SJSA1 (cell line): ENCODE results near the gene MAPK11. TPM values are rescaled to one million over a fixed set of nuclear protein-coding genes. Genes with fewer than 3 reads are reported as not detected.
"Not testable (repeated sequence)": the region's sequence is repeated elsewhere in the genome, so short reads cannot be mapped to it uniquely, and the experiment has no call there.

Experiments
- DNase-seq, 2 experiments: peaks; one replicate each; pipeline ENCODE4 v3.0.0-alpha.2; 2015 to 2020; ENCODE audit warnings: low spot score in 2 of 2, low read depth in 1 of 2
- H3K27ac ChIP-seq: fragments of 250-450 bp; sonication (Bioruptor Pico); 2 replicates; pipeline ENCODE4 v1.5.1; 2020; ENCODE audit warnings: mild to moderate bottlenecking, moderate library complexity
- H3K27me3 ChIP-seq: fragments of 250-450 bp; sonication (Bioruptor Pico); replicated peaks from 2 replicates; pipeline ENCODE4 v1.5.1; 2020; ENCODE audit warnings: mild to moderate bottlenecking, moderate library complexity
- H3K36me3 ChIP-seq: fragments of 250-450 bp; sonication (Bioruptor Pico); 2 replicates; pipeline ENCODE4 v1.5.1; 2020; ENCODE audit warnings: mild to moderate bottlenecking
- H3K4me1 ChIP-seq: fragments of 250-450 bp; sonication (Bioruptor Pico); replicated peaks from 2 replicates; pipeline ENCODE4 v1.6.1; 2021; ENCODE audit warnings: mild to moderate bottlenecking
- H3K4me3 ChIP-seq: fragments of 250-450 bp; sonication (Bioruptor Pico); 2 replicates; pipeline ENCODE4 v1.5.1; 2020; ENCODE audit warnings: mild to moderate bottlenecking
- H3K9me3 ChIP-seq: fragments of 250-450 bp; sonication (Bioruptor Pico); replicated peaks from 2 replicates; pipeline ENCODE4 v1.5.1; 2020; ENCODE audit warnings: mild to moderate bottlenecking
- total RNA-seq: library from RNA; depleted of rRNA; stranded (reverse); fragments of >200 nt; shearing (Covaris generic); gene quantifications from 2 replicates; pipeline ENCODE4 v1.2.3, GENCODE V29; 2014

The MAPK11 gene
- total RNA-seq, 1 experiment from 2014 or later = 2.2 TPM

DNA sequence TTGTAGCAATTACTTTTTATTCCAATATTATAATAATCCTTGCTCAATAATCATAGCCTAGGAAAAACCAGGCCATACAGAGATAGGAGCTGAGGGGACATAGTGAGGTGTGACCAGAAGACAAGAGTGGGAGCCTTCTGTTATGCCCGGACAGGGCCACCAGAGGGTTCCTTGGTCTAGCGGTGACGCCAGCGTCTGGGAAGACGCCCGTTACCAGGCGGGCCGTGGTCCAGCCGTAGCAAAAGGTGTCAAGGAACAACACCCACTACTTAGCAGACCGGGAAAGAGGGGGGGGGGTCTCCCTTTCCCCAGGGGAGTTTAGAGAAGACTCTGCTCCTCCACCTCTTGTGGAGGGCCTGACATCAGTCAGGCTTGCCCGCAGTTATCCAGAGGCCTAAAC, 3.2 kb upstream of the MAPK11 start:
- not testable (repeated sequence) for DNase-seq, H3K4me3 ChIP-seq, H3K9me3 ChIP-seq, H3K27ac ChIP-seq
- Histone ChIP-seq H3K27me3 (peaks cover 26% of the 10 kb centered on the region), H3K36me3 (peaks cover 37% of the 10 kb centered on the region), H3K4me1 (peaks cover 14% of the 10 kb centered on the region)

DNA sequence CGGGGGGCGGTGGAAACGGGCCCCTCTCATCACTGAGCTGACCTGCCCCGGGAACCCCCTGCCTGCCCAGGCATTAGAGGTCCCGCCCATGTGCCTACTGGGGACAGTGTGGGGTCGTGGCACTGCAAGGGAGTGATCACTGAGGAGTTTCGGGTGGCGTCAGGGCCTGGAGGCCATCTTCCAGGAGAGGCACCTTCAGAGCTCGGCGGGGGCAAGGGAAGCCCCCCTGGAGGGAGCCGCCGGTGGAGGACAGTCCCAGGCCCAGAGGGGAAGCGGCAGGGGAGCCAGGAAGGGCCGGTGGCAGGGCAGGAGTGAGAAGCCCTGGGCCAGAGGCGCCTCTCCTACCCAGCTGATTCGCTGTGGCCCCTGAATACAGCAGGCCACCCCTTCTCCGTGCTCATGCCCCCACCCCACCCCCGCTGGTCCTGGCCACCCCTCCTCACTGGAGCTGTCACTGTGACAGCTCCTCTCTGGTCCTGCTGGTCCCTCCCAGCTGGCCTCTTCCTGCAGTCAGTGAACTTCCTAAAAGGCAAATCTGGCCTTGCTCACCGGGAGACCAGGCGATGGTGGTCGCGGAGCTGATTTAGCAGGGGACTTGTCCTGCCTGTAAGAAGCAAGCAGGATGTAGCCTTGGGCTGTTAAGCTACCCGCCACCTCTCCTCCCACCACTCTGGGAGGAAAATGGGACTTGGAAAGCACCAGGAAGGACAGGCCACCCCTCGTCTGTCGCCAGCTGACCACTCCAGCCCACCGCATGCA, 2.0 kb upstream of the MAPK11 start:
- peaks cover 32% of the 10 kb centered on the region for H3K27me3 ChIP-seq
- peaks cover 26% of the 10 kb centered on the region for H3K36me3 ChIP-seq
- H3K4me1 ChIP-seq = peaks cover 14% of the 10 kb centered on the region
- H3K27ac ChIP-seq = no peak overlapping the region
- no peak overlapping the region for H3K4me3 ChIP-seq
- DNase-seq = no peak
- H3K9me3 ChIP-seq = peaks cover 2% of the 10 kb centered on the region; the same call in 1 of the 2 replicates

DNA sequence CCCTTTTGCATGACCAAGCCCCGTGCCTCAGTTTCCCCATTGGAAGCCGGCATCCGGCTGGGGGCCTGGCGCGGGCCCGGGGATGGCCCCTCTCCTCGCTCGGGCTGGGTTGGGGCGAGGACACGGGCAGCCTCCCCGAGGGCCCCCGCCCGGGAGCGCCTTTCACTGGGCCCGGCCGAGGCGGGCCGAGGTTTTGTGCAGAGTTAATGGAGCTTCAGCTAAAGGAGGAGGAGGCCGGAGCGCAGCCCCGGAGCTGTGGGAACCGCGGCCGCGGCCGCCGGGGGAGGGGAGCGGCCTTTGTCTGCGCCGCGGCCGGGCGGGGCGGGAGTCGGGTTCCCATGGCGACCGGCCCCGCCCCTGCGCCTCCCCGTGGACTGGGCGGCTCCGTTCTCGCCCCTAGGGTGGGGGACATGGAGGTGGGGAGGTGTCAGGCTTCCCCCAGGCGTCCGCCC, 1.4 kb upstream of the MAPK11 start:
- peaks cover 14% of the 10 kb centered on the region for H3K4me1 ChIP-seq
- peaks cover 19% of the 10 kb centered on the region for H3K36me3 ChIP-seq
- H3K4me3 ChIP-seq = no peak overlapping the region; the same call in 1 of the 2 replicates
- peaks cover 32% of the 10 kb centered on the region for H3K27me3 ChIP-seq
- peak; percentile 52 to 71 for DNase-seq
- no peak overlapping the region for H3K27ac ChIP-seq
- H3K9me3 ChIP-seq = peaks cover 8% of the 10 kb centered on the region

DNA sequence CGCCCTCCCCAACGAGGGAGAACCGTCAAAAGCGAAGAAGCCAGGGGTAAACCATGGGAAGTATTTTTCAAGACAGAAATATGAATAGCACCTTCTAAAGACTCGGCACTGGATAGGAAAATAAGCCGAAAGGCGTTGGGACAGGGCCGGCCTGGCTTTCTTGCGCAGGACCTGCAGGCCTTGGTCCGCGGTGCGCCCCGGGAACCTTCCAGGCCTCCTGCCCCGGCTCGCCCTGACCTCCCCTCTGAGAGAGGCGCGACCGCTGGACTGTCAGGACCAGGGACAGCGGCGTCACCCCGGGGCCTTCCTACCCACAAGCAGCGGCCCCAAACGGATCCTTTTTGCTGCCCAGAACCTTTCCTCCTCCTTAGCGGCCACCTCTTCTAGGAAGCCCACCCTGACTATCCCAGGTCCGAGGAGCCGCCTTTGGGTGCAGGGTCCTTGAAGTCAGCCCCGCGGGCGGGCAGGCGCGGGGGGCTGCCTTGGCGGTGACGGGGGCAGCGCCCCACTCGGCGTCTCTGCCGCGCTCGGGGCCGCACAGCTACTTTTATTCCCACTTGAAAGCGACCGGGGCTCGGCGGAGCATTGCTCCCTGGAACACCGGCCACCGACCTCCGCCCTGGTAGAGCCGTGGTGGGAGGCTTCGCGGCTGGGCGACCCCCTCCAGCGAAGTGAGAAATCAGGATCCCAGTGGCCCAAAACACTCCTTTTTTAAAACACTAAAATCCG, 650 bp upstream of the MAPK11 start:
- Histone ChIP-seq H3K9me3 (peaks cover 9% of the 10 kb centered on the region), H3K27me3 (peaks cover 32% of the 10 kb centered on the region), H3K36me3 (peaks cover 14% of the 10 kb centered on the region), H3K4me1 (peaks cover 14% of the 10 kb centered on the region), H3K4me3 (peak overlapping the region; percentile 33), H3K27ac (no peak overlapping the region)
- DNase-seq = peak; percentile 67 to 77

DNA sequence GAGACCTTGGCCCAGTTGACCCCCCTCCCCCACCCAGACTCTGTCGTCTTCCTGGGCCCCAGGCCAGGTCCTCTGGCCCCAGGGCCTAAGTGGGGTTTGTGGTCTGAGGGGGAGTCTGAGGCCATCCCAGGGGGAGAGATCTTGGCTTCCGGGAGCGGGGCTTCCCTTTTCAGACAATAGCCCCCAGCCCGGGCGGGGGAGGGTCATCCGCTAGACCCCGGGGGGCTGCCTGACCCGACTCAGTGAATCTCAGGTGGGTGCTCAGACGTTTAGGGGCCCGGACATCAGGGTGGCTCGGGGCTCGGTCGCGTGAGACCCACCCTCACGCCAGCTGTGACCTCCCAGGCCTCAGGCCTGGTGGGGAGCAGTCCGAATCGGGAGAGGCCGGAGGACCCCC, 609 bp downstream of the MAPK11 start:
- H3K36me3 ChIP-seq = peaks cover 4% of the 10 kb centered on the region
- DNase-seq = no peak
- no peak overlapping the region for H3K27ac ChIP-seq
- H3K27me3 ChIP-seq = peaks cover 32% of the 10 kb centered on the region
- peaks cover 9% of the 10 kb centered on the region for H3K9me3 ChIP-seq
- H3K4me1 ChIP-seq = peaks cover 14% of the 10 kb centered on the region
- H3K4me3 ChIP-seq = no peak overlapping the region; the same call in 1 of the 2 replicates

DNA sequence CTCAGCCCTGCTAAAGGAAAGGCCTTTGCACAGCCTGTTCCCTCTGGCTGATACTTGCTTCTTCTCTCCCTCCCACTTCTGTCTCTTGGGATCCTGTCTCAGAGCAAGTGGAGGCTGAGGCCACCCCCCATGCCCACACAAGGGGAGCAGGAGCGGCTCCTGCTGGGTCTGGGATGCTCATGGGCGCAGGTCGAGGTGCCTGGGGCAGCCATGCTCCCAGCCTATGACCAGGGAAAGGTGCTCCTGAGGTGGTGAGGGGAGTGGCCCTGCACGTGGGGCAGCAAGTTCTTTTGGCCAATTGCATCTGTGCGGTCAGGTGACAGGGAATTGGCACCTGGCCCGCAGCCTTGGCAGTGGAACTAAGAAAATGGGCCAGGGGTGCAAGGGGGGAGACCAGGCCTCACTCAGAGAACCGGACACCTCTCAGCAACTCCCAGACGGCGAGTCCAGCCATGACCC, 1.5 kb downstream of the MAPK11 start:
- no peak for DNase-seq
- Histone ChIP-seq H3K27me3 (peaks cover 32% of the 10 kb centered on the region), H3K4me1 (peaks cover 14% of the 10 kb centered on the region), H3K27ac (no peak overlapping the region), H3K4me3 (no peak overlapping the region), H3K9me3 (peaks cover 9% of the 10 kb centered on the region), H3K36me3 (no peaks in the 10 kb centered on the region)

DNA sequence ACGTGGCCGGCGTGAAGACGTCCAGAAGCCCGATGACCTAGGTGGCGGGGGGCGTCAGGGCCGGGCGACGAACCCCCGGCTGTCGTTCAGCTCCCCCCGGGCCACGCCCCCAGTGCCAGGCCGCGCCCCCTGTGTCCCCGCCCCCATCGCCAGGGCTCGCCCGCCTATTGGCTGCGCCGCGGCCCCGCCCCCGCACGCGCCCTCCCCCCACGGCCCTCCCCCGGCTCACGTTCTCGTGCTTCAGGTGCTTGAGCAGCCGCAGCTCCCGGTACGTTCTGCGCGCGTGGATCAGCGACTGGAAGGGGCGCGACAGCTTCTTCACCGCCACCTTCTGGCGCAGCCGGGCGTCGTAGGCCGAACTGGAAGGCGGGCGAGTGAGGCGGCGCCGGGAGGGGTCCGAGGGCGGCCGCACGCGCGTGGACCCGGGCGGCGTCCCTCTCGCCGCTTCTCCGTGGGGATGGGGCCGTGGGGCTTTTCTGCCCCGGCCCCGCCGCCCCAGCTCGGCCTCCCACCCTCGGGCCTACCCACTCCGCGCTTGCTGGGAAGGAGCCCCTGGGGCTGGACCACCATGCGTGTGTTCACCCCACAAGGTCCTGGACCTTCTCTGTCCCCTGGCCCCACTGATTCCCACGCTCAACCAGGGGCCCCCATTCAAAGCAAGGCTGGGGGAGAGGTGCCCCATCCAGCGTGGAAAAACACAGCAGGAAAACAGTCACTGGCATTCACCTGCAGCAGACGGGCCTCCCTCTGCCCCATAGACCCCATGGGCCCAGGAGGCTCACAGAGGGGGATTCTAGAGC, 2.4 kb downstream of the MAPK11 start:
- H3K4me3 ChIP-seq = no peak overlapping the region
- no peak for DNase-seq
- H3K27ac ChIP-seq = no peak overlapping the region
- H3K9me3 ChIP-seq = peaks cover 9% of the 10 kb centered on the region
- H3K27me3 ChIP-seq = peaks cover 36% of the 10 kb centered on the region
- no peaks in the 10 kb centered on the region for H3K36me3 ChIP-seq
- H3K4me1 ChIP-seq = peaks cover 14% of the 10 kb centered on the region

DNA sequence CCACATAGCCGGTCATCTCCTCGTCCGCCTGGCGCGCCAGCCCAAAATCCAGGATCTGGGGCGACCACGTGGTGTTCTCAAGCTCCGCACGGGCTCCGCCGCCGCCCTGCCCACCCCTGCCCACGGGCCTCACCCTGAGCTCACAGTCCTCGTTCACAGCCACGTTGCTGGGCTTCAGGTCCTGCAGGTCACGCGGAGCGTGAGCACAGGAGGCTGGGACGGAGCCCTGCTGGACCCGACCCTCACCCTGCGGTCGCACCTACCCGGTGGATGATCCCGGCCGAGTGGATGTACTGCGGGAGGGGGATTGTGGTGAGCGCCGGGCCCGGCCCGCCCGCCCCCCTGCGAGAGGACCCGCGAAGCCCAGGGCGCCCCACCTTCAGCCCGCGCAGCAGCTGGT, 3.2 kb downstream of the MAPK11 start:
- H3K27me3 ChIP-seq = peaks cover 44% of the 10 kb centered on the region
- H3K4me3 ChIP-seq = no peak overlapping the region
- no peak overlapping the region for H3K27ac ChIP-seq
- H3K36me3 ChIP-seq = no peaks in the 10 kb centered on the region
- peaks cover 14% of the 10 kb centered on the region for H3K4me1 ChIP-seq
- DNase-seq = no peak
- peaks cover 9% of the 10 kb centered on the region for H3K9me3 ChIP-seq

DNA sequence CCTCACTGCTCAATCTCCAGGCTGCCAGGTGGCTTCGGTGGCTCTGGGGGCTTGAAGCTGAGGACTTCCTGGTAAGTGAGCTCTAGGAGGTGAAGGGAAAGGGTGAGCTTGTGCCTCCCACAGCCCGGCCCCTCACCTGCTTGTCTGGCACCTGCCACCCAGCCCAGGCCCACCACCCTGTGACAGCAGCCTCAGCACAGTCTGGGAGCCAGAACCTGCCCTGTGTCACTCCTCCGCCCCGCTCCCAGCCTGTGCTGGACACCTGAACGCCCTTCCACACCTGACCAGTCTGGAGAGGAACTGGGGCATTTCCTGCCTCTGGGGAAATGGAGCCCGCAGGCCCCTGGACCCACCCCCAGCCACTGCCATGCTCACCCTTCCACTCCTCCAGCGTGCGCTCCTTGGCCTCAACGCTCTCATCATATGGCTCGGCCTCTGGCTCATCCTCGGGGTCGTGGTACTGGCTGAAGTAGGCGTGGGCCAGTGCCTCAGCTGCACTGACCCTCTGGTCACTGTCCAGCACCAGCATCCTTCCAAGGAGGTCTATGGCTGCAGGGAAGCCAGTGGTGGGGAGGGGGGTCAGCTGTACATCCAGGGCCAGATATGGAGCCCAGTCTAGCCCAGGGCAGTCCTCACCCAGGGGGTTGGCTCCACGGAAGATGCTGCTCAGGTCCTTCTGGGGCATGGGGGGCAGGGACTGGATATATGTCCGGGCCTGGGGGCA, 5.1 kb downstream of the MAPK11 start:
- Histone ChIP-seq H3K4me3 (no peak overlapping the region), H3K9me3 (peaks cover 9% of the 10 kb centered on the region), H3K36me3 (no peaks in the 10 kb centered on the region), H3K4me1 (peaks cover 11% of the 10 kb centered on the region), H3K27ac (no peak overlapping the region), H3K27me3 (peaks cover 41% of the 10 kb centered on the region)
- no peak for DNase-seq

DNA sequence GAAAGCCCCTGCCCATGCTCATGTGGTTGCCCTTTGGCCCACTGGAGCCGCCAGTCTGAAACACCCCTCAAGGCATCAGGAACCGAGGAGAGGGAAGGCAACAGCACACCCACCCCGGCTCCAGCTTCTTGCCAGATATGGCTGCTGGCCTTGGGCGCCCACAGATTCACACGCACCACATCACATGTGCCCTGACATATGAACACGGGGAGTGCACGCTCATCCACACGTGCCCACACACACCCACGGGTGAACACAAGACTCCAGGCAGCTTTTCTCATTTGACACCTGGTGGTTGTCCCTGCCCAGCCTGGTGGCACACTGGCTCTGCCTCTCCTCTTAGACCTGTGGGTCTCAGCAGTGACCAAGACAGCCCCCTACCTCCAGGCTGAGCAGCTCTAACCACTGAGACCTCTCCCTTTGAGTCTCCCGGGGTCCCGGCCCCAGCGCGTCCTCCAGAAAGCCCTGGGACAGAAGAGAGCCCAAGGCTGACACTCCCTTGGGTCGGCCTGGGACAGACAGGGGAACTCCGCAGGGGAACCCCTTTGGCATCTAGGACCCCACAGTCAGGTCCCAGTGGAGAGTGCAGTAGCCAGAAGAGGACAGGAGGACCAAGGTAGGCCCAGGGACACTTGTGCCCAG, 6.0 kb downstream of the MAPK11 start:
- DNase-seq = no peak
- Histone ChIP-seq H3K27me3 (peaks cover 36% of the 10 kb centered on the region), H3K4me1 (peaks cover 11% of the 10 kb centered on the region), H3K27ac (no peak overlapping the region), H3K36me3 (no peaks in the 10 kb centered on the region), H3K9me3 (peaks cover 9% of the 10 kb centered on the region), H3K4me3 (no peak overlapping the region)

DNA sequence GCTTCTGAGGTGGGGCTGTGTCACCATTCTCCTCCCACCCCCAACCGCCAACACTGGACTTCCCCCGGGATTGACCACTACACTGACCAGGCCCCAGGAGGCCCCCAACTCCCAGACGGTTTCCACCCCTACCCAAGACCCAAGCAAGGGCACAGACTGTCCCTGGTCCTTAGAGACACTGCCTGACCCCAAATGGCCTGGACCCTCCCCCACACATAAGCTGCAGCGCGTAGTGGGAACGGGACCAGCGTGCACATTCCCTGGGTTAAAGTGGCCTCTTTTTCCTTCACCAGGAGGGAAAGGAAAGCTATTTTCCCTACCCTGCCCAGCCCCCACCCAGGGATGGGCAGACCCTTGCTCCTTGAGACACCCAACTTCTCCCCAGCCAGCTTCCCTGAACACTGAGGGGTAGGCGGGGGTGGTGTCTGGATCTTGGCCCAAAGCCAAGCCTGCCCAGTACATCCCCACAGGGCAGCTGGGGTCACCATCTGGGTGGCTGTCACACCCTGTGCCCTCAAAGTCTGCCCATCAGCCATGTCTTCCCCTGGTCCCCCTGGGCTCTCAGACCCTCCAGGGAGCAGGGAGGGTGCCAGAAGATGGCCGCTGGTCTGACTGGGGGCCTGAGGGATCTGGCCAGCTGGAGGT, 7.1 kb downstream of the MAPK11 start:
- Histone ChIP-seq H3K27me3 (peaks cover 26% of the 10 kb centered on the region), H3K27ac (no peak overlapping the region), H3K4me1 (peaks cover 11% of the 10 kb centered on the region), H3K36me3 (no peaks in the 10 kb centered on the region), H3K9me3 (peaks cover 9% of the 10 kb centered on the region), H3K4me3 (no peak overlapping the region)
- no peak for DNase-seq

DNA sequence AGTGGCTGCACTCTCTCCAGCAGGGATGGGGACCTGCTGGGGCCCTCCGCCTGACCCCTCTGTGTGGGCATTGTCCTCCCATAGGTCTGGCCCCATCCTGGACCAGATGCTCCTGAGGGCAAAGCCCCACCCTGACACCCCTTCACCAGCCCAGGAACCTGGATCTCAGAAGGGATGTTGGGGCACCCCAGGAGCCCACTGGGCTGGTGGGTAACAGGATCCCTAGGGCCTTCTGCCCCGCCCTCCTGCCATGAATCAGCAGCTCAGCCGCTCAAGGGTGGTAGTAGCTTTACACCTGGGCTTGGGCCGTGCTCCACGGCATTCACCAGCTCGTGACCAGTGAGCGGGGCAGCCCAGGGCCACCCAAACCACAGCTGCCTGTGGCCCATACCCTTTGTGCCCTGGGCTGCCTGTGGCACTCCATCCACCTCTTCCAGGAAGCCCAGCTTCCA, 7.7 kb downstream of the MAPK11 start:
- H3K9me3 ChIP-seq = peaks cover 9% of the 10 kb centered on the region
- no peak overlapping the region for H3K4me3 ChIP-seq
- DNase-seq = no peak
- H3K27ac ChIP-seq = no peak overlapping the region
- H3K27me3 ChIP-seq = peaks cover 22% of the 10 kb centered on the region
- H3K36me3 ChIP-seq = no peaks in the 10 kb centered on the region
- H3K4me1 ChIP-seq = peaks cover 11% of the 10 kb centered on the region
